ENCODE measurements around the gene VANGL2. TPM values are rescaled to one million over a fixed set of nuclear protein-coding genes. Genes with fewer than 3 reads are reported as not detected.

The VANGL2 gene
- total RNA-seq, 4 donors from 2014 or later: 0.26 to 1.2 (median 0.78) TPM; not detected in 1

DNA sequence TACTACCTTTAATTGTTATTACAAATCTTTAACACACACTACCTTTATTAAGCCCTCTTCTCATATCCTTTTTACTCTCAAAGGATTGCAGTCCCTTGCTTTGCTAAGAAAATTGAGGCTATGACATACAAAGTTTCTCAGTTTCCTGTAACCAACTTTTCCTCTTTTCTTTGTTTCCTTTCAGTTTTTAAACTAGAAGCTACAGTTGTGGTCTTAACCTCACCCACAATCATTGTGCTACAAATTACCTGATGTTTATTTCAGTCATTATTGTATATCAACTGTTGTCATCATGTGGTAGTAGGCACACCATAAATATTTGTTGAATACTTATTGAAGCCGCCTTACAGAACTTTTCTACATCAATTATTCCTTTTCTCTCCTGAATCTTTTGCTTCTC, 70.9 kb downstream of the VANGL2 start:
- Histone ChIP-seq H3K4me3 (no peak overlapping the region), H3K36me3 (no peaks in the 10 kb centered on the region), H3K4me1 (no peaks in the 10 kb centered on the region), H3K9me3 (no peaks in the 10 kb centered on the region), H3K27ac (no peak overlapping the region), H3K27me3 (peaks cover 0 to 2% (median 0%) of the 10 kb centered on the region in 3 donors)
- ATAC-seq (no peak), DNase-seq (no peak)
- in situ Hi-C loops (cut with MboI; ENCODE audit: low sequenced_read_pairs in 4 of 4) (no loop called here), intact Hi-C loops (cut with DNase I; ENCODE audit: low total_unique reads) (no loop called here)
- TF ChIP-seq, protein P1, sequence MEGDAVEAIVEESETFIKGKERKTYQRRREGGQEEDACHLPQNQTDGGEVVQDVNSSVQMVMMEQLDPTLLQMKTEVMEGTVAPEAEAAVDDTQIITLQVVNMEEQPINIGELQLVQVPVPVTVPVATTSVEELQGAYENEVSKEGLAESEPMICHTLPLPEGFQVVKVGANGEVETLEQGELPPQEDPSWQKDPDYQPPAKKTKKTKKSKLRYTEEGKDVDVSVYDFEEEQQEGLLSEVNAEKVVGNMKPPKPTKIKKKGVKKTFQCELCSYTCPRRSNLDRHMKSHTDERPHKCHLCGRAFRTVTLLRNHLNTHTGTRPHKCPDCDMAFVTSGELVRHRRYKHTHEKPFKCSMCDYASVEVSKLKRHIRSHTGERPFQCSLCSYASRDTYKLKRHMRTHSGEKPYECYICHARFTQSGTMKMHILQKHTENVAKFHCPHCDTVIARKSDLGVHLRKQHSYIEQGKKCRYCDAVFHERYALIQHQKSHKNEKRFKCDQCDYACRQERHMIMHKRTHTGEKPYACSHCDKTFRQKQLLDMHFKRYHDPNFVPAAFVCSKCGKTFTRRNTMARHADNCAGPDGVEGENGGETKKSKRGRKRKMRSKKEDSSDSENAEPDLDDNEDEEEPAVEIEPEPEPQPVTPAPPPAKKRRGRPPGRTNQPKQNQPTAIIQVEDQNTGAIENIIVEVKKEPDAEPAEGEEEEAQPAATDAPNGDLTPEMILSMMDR (IDR thresholded peaks at IDR 0.05 in 4 of 5, conservative IDR thresholded peaks at IDR 0.05 in 1 of 5): no peak
- TF ChIP-seq POLR2A (IDR thresholded peaks at IDR 0.05): no peak

- H3K27ac ChIP-seq: no peak overlapping the region
- in situ Hi-C loops (cut with MboI; ENCODE audit: low sequenced_read_pairs in 4 of 4) (no loop called here), intact Hi-C loops (cut with DNase I; ENCODE audit: low total_unique reads) (no loop called here)
- no peaks in the 10 kb centered on the region for H3K4me1 ChIP-seq
- no peaks in the 10 kb centered on the region for H3K36me3 ChIP-seq
- DNase-seq (no peak), ATAC-seq (no peak)
- no peak for TF ChIP-seq POLR2A (IDR thresholded peaks at IDR 0.05)
- TF ChIP-seq, protein P1 (IDR thresholded peaks at IDR 0.05 in 4 of 5, conservative IDR thresholded peaks at IDR 0.05 in 1 of 5): no peak
- no peak overlapping the region for H3K4me3 ChIP-seq
- no peaks in the 10 kb centered on the region for H3K9me3 ChIP-seq
- H3K27me3 ChIP-seq: peaks cover 0 to 2% (median 0%) of the 10 kb centered on the region in 3 donors
These were observed 71.7 kb downstream of the VANGL2 start for GRCh38 chr1:160472112-160472511.

- TF ChIP-seq, protein P1 (IDR thresholded peaks at IDR 0.05 in 4 of 5, conservative IDR thresholded peaks at IDR 0.05 in 1 of 5): no peak
- TF ChIP-seq POLR2A (IDR thresholded peaks at IDR 0.05): no peak
- intact Hi-C loops (cut with DNase I; ENCODE audit: low total_unique reads): no loop called here
These were observed 74.3 kb downstream of the VANGL2 start for GRCh38 chr1:160474392-160475242.

More at GRCh38 chr1:160474392-160475242, 74.3 kb downstream of the VANGL2 start:
- in situ Hi-C loops (cut with MboI; ENCODE audit: low sequenced_read_pairs in 4 of 4): no loop called here
- H3K36me3 ChIP-seq: no peaks in the 10 kb centered on the region
- H3K9me3 ChIP-seq: no peaks in the 10 kb centered on the region
- peaks cover 0 to 2% (median 0%) of the 10 kb centered on the region in 3 donors for H3K27me3 ChIP-seq
- H3K27ac ChIP-seq: no peak overlapping the region
- DNase-seq (no peak), ATAC-seq (no peak)
- no peak overlapping the region for H3K4me3 ChIP-seq
- no peaks in the 10 kb centered on the region for H3K4me1 ChIP-seq

Other genes with a start within 250 kb of the VANGL2 start
- under 1 TPM in 2 of 4 donors, not detected in 2; 0.07 to 0.47 TPM for gene ATP1A4, start 249.0 kb upstream of the VANGL2 start, total RNA-seq
- 100 to 1,000 TPM; 255 to 894 (median 358) TPM for gene CASQ1, start 210.0 kb upstream of the VANGL2 start, total RNA-seq
- gene PEA15, start 195.2 kb upstream of the VANGL2 start, total RNA-seq: 10 to 100 TPM; 10.5 to 34.7 (median 27.2) TPM
- 100 to 1,000 TPM; 170 to 208 (median 196) TPM for gene DCAF8, start 138.0 kb upstream of the VANGL2 start, total RNA-seq
- 100 to 1,000 TPM in 2 of 4 donors, 10 to 100 TPM in 2; 61.9 to 151 (median 82.4) TPM for gene PEX19, start 115.4 kb upstream of the VANGL2 start, total RNA-seq
- gene COPA, start 57.3 kb upstream of the VANGL2 start, total RNA-seq: 100 to 1,000 TPM in 1 of 4 donors, 10 to 100 TPM in 3; 59.0 to 103 (median 85.9) TPM
- gene NCSTN, start 57.2 kb upstream of the VANGL2 start, total RNA-seq: 10 to 100 TPM; 29.2 to 59.3 (median 33.2) TPM
- under 1 TPM in 1 of 4 donors, not detected in 3; 0.46 TPM for gene NHLH1, start 33.5 kb upstream of the VANGL2 start, total RNA-seq
- 1 to 10 TPM in 1 of 4 donors, under 1 TPM in 1, not detected in 2; 0.19 to 2.3 TPM for gene SLAMF6, start 122.7 kb downstream of the VANGL2 start, total RNA-seq
- 1 to 10 TPM in 2 of 4 donors, under 1 TPM in 2; 0.10 to 1.1 (median 0.87) TPM for gene CD84, start 178.9 kb downstream of the VANGL2 start, total RNA-seq
- not detected for gene SLAMF1, start 246.5 kb downstream of the VANGL2 start, total RNA-seq

Measured in gastrocnemius medialis (tissue), 4 donors.